Skeletal muscle cell (primary cell): ENCODE data around the gene LRRC14B.

Experiments
- DNase-seq: peaks from one replicate; pipeline ENCODE4 v3.0.0-alpha.2; 2010; ENCODE audit warnings: low read depth
- H3K4me3 ChIP-seq: 2 replicates; pipeline ENCODE4 v1.5.1; 2011; ENCODE audit warnings: low read depth, mild to moderate bottlenecking, control low read depth, low read length, moderate library complexity

Gene LRRC14B

DNA sequence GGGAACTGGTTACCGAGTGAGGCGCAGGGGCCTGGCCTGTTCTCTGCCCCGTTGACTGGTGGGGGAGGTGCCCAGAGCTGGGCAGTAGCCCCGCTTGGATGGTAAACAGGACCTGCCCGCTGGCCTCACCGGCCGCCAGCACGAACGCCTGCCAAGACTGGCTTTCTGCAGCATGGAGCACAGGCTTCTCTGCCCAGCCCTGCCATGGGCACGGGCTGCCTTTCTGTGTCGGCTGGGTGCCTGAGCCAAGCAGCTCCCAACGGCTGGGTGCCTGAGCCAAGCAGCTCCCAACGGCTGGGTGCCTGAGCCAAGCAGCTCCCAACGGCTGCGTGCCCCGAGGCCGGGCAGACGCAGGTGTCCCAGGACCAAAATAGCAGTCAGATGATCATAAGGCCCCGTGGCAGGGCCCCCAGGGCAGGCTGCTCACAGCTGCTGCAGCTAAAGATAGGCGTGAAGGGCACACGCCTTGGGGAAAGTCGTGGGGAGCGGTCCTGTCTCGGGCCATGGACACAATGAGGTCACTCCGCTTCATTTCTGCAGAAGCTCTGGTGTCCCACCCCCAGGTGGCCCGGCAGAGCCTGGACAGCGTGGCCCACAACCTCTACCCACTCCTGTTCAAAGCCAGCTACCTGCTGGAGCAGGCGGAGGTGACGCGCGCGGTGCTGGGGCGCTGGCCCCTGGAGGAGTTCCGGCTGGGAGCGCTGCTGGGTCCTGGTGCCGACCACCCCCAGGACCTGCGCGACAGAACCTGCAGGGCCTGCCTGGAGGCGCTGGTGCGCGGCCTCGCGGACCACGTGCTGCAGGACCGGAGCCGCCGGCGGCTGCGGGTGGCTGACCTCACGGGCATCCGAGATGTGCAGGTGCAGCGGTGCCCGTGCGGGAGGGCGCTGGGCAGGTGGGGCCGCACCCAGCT is at the start of gene LRRC14B:
Gene LRRC14B (plus strand): TSS at position 460 of the 913 bp plus-strand sequence. CDS start 44 bp downstream, at position 504.
- H3K4me3 ChIP-seq: no peak within 1 kb of the TSS
- no peak for DNase-seq

DNA sequence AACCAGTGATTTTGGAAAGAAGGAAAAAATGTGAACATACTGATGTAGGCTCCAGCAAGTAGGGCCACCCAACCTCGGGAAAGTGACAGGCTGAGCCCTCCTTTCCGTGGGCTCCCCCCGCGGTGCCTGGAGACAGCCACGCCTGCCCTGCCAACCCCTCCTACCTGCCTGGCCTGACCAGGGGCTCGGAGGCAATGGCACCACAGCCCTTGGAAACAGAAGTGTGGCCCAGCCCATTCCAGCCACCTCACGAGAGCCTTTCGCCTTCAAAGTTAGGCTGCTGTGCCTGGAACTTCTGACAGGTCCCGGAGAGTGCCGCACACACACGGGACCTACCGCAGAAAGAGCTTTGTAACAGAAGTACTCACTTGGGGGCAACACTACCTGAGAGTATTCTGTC is 49.5 kb upstream of the LRRC14B start:
- DNase-seq: no peak
- H3K4me3 ChIP-seq: no peak overlapping the region

DNA sequence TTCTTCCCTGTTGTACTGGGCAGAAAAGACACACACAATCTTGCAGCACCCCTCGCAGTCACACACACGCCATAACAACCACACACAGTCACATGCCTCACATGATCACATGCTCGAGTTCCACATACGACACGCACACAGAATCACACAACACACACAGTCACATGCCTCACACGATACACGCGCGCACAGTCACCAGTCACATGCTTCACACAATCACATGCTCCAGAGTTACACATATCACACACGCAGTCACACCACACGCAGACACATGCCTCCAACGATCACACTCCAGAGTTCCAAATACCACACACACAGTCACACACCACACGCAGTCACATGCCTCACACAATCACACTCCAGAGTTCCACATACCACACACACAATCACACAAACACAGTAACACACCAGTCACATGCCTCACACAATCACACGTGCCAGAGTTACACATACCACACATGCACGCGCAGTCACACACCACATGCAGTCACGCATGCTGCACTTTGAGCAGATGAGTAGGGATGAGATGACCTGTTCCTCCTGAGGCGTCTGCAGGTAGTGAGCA is 49.0 kb upstream of the LRRC14B start:
- no peak overlapping the region for H3K4me3 ChIP-seq
- DNase-seq: no peak

DNA sequence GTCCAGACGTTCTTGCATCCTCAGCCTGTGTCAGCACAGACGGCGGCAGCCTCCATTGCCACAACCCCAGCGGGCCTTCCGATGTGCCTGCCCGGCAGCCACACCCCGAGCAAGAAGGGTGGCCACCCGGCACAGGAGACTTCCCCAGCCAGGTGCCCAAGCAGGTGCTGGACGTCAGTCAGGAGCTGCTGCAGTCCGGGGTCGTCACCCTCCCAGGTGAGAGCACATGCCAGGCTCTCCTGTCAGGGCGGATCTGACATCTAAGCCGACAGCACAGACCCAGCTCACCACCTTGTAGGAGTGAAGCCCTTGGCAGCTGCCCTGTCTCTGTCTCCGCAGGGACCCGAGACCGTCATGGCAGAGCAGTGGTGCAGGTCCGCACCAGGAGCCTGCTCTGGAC is 48.3 kb upstream of the LRRC14B start:
- no peak for DNase-seq

DNA sequence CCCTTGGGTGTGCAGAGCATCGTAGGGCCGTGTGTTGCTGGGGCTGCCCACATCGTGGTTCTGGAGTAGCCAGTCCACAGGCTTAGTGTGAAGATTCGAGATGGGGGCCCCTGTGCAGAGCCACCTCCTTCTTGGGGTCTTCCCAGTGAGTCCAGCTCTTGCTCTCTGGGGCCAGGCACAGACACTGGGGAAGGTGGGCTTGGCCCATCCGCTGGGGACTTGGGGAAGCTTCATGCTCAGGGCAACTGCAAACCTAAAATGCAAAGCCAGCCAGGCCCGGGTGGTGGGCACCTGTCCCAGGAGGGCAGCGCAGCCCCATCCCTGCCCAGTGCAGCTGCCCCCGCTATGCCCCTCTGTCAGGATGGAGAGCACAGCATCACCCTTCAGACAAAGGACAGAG is 46.4 kb upstream of the LRRC14B start:
- no peak for DNase-seq
- no peak overlapping the region for H3K4me3 ChIP-seq

More for the DNA sequence above, 48.3 kb upstream of the LRRC14B start:
- no peak overlapping the region for H3K4me3 ChIP-seq

DNA sequence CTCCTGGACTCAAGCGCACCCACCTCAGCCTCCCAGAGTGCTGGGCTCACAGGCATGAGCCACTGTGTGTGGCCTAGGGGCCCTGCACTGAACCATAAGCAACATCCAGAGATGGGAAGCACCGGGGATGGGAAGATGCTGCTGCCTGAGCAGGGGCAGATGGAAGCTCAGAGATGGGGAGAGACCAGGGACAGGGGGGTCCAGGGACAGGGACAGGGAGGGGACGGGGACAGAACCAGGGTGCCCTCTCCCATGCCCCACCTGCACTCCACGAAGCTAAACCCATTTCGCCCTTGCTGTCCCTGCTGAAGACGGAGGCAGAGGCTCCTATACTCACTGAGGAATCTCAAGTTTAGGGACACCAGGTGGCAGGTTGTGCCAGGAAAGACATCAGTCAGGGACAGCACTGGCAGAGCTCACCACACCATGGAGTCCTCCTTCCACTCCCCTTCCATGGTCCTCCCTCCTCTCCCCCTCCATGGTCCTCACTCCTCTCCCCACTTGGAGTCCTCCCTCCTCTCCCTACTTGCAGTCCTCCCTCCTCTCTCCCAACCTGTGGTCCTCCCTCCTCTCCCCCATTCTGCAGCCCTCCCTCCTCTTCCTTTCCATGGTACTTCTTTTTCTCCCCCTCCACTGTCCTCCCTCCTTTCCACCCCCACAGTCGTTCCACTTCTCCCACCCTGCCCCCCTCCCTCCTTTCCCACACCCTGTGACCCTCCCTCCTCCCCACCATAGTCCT is 45.5 kb upstream of the LRRC14B start:
- no peak overlapping the region for H3K4me3 ChIP-seq
- DNase-seq: no peak

DNA sequence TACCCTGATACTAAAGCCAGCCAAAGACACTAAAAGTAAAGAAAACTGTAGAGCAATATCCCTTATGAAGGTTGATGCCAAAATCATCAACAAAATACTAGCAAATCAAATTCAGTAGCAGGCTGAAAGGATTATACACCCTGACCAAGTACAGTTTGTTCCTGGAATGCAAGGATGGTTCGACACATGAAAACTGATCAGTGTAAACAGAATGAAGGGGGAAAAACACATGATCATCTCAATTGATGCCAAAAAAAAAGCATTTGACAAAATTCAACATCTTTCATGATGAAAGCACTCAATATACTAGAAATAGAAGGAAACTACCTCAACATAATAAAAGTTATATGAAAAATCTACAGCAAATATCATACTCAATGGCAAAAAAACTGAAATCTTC is 43.5 kb upstream of the LRRC14B start:
- no peak for DNase-seq
- H3K4me3 ChIP-seq: no peak overlapping the region

DNA sequence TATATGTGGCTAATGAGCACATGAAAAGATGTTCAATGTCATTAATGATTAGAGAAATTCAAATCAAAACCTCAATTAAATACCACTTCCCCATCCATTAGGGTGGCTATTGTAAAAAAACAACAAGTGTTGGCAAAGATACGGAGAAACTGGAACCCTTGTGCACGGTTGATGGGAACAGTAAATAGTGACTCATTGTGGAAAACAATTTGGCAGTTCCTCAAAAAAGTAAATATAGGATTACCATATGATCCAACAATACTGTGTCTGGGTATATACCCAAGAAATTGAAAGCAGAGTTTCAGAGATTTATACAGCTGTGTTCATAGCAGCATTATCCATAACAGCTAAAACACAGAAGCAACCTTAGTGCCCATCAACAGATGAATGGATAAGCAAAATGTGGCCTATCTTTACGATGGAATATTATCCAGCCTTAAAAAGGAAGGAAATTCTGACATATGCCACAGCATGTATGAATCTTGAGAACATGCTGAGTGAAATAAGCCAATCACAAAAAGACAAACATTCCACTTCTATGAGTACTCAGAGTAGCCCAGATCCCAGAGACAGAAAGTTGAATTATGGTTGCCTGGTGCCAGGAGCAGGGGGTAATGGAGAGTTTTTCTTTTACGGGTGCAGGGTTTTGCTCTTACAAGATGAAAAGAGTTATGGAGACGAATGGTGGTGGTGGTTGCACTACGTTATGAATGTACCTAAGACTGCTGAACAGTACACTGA is 41.4 kb upstream of the LRRC14B start:
- H3K4me3 ChIP-seq: no peak overlapping the region

DNA sequence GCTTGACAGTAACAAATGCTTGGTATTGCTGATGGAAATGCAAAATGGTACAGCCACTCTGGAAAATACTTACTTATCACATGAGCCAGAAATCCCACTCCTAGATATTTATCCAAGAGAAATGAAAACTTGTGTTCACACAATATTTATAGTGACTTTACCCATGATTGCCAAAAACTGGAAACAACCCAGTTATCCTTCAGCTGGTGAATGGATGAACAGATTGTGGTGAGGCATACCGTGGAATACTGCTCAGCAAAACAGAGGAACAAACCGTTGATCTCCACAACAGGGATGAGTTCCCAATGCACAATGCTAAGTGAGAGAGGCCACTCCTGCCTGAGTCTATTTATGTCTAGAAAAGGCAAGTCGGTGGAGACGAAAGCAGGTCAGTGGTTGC is 40.5 kb upstream of the LRRC14B start:
- DNase-seq: no peak
- H3K4me3 ChIP-seq: no peak overlapping the region

More for the DNA sequence above, 41.4 kb upstream of the LRRC14B start:
- no peak for DNase-seq

DNA sequence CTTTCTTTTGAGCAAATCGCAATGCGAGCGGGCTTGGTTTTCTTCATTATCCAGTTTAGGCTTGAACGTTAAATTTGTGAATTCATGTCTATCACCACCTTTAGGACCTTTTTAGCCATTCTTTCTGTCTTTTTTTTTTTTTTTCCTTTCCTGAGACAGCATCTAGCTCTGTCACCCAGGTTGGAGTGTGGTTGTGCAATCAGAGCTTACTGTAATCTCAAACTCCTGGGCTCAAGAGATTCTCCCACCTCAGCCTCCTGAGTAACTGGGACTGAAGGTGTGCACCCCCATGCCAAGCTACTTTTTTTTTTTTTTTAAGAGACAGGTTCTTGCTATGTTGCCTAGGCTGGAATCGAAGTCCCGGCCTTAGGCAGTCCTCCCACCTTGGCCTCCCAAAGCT is 39.2 kb upstream of the LRRC14B start:
- H3K4me3 ChIP-seq: no peak overlapping the region
- no peak for DNase-seq

DNA sequence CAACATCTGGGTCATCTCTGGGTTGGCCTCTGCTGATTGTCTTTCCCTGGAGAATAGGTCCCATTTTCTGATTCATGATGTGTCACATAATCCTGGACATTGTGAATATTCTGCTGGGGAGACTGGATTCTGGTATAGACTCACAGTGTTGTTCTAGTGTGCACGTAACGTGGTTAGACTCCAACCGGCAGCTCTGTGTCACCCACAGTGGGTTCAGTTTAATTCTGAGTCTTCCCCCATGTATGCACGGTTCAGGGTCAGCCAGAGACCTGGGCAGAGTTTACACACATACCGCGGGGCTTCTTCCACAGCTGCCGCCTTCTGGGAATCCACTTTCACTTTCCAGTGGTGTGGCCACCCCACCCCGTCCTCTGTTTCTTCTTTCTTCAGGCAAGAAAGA is 38.0 kb upstream of the LRRC14B start:
- H3K4me3 ChIP-seq: no peak overlapping the region
- no peak for DNase-seq

DNA sequence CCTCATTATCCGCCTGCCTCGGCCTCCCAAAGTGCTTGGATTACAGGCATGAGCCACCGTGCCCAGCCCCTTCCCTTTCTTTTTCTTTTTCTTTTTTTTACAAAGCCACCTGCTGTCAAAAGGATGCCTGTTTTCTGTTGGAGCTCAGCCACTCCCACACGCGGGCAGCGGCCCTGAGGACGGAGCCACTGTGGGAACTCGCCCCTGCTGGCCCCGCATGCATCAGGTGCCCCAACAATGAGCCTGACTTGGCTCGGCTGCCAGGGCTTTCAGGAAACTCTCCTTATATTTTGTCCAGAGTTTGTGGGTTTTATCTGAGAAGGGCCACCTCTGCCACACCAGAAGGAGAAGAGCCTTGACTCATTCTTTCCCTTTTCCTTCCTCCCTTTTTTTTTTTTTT is 37.1 kb upstream of the LRRC14B start:
- H3K4me3 ChIP-seq: no peak overlapping the region
- no peak for DNase-seq

DNA sequence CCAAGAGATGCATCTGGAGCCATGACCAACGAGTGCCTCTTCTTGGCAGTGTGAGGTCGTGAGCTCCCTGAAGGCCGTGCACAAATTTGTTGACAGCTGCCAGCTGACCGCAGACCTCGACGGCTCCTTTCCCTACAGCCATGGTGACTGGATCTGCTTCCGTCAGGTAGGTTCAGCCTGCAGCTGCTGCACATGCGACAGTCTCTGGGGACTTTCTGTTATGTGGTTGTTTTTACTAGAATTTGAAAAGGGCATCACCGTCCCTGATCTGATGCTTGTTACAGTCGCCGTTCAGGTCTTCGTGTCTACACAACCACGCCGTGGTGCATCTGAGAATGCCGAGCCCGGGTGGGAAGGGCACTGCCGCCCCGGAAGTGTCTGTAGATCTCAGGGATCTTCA is 36.5 kb upstream of the LRRC14B start:
- no peak overlapping the region for H3K4me3 ChIP-seq
- no peak for DNase-seq

DNA sequence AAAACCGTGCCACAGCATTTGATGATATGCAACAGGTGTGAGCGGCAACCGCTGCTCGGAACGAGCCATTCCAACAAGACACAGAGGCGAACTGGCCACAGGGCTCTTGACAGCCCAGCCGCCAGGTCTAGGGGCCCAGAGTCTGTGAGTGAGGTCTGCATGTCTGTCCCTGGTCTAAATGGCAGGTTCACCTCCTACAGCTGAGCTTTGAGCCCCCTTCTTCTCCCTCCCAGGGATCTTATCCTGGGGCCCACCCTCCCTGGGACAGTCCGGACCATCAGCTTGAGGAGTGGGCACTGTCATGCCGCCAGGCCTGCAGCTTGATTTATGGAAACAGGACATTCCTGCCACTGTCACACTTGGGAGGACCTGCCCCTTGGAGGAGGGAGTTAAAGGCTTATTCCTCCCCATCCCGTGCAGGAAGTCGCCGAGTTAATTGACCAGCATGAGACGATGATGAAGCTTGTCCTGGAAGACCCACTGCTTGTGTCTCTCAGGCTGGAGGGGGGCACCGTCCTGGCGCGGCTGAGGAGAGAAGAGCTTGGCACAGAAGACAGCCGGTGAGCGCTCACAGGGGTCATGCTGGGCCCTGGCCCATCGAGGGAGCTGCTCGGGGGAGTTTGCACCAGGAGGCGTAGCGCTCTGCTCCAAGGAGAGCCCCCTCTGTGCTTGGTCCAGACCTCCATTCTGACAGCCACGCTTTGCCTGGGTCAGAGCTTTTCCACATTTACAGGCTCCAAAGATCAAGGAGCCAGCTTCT is 35.5 kb upstream of the LRRC14B start:
- DNase-seq: no peak
- no peak overlapping the region for H3K4me3 ChIP-seq

DNA sequence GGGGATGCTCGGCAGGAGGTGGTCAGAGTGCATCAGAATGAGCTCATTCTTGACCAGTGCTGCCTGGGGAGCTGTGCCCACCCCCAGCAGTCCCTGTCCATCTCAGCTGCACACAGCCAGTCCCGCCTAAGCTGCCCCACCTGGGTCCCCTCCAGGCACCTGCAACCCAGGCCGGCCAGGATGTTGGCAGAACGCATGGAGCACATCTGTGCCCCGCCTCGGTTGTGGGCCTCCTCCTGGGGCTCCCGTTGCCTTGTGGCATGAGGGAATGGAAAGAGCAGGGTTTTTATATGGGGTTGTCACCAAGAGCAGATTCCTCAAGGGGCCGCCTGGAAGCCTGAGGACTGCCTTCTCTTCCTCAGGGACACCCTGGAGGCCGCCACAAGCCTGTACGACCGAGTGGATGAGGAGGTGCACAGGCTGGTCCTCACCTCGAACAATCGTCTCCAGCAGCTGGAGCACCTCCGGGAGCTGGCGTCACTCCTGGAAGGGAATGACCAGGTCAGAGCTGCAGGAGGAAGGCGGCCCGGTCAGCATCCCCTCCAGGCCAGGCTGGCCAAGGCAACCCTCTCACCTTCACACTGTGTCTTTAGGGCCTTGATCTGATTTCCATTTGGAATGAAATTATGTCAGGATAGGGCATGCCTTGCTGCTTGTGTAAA is 34.8 kb upstream of the LRRC14B start:
- no peak for DNase-seq
- no peak overlapping the region for H3K4me3 ChIP-seq

DNA sequence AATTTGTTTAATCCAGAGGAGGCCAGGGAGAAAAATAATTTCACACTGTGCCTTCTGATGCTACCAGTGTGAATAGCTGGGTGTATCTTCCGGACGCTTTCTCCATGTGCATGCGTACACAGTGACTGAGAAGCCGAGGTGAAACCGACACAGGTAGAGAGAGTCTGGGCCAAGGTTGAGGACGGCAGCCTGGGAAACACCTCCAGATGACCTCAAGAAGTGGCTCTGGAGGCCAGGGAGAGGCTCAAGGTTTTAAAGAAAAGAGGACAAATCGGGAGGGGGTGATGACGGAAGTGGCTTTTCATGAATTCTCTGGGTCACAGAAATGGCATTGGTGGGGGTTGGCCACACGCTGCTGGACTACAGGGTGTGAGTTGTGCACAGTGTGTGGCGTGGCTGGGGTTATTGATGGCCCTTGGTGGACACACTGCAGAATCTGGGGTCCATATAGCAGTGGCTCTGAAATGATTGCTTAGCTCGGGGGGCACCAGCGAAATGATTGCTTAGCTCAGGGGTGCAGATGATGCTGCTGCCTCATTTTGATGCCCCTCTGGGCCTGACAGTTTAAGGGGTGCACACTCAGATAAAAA is 34.1 kb upstream of the LRRC14B start:
- no peak for DNase-seq
- H3K4me3 ChIP-seq: no peak overlapping the region

DNA sequence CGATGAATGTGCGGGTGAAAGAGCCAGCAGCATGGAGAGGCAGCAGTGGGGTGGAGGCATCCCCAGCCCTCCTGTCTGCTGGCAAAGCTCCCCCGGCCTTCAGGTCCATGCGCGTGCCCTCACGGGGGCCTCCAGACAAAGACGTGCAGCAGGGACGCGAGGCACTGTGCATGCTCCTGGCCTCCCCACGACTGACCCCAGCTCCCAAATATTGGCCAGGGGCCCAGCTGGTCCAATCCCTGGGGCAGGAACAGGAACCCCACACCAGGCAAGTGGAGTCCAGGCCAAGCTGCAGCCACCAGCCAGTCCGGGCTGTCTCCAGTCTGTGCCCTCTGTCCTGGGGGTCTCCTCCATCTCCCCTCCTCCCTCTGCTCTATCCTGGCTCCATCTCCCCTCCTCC is 33.5 kb upstream of the LRRC14B start:
- no peak overlapping the region for H3K4me3 ChIP-seq
- DNase-seq: no peak

DNA sequence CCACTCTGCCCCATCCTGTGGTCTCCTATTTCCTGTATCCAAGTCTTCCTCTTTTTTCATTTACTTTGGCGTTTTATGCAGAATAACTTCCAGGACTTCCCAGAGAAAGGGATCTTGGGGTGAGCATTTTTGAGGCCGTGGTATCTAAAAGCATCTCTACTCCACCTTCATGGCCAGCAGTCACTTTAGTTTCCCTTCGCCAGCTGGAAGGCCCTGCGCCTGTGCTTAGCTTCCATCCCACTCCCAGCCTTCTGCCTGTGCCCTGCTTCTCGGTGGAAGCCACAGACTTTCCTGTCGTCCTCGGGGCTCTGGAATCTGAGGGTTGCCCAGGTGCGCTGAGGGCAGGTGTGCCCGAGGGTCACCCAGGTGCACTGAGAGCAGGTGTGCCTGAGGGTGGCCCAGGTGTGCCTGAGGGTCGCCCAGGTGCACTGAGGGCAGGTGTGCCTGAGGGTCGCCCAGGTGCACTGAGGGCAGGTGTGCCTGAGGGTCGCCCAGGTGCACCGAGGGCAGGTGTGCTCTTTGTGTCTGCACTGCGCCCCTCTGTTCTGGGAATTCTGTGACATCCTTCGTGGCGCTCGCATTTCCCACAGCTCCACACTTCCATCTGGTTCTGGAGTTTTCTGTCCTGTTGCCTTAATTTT is 32.4 kb upstream of the LRRC14B start:
- H3K4me3 ChIP-seq: no peak overlapping the region
- DNase-seq: no peak
